SKM-1 treated with dmso at 0.1 percent for 144 hours (cell line): Measurements from ENCODE around the gene SPRY4.
"Not testable (repeated sequence)": the region's sequence is repeated elsewhere in the genome, so short reads cannot be mapped to it uniquely, and the experiment has no call there.

Experiments
- DNase-seq: peaks from one replicate; lab custom pipeline; 2025; ENCODE audit not compliant: unreplicated experiment; lab: John Stamatoyannopoulos, UW

SPRY4 gene

DNA sequence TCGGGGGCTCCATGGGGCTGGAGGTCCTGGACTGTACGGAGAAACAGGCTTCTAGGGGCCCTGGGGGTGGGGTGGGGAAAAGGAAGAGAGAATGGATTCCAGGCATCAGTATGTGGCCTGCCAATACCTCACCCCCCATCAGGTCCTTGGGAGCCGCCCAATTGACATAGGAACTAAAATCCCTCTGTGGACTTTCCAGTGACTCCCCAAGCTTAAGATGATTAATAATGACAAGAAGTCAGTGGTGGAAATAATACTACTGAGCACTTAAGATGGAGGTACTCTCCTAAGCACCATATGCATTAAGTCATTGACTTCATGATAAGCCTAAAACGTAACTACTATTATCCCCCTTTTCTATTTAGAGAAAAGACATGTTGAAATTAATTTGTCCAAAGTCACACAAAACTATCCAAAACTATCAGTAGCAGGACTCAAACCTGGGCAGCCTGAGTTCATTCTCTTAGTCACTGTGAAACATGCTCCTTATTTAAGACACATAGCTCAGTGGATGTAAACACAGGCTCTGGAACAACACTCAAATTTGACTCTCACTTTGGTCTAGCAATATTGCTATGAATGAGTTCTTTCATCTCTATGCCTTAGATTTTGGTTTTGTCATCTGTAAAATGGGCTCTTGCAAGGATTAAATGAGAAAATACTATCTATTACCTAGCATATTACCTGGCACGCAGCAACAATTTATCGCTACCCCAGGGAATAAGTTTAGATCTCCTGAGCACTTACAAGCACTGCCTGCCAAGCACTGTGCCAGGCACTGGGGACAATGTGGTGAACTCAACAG is 9.5 kb downstream of the SPRY4 start:
- no peak for DNase-seq

- no peak for DNase-seq
Observed at GRCh38 chr5:142314606-142315005, 10.2 kb downstream of the SPRY4 start.

DNA sequence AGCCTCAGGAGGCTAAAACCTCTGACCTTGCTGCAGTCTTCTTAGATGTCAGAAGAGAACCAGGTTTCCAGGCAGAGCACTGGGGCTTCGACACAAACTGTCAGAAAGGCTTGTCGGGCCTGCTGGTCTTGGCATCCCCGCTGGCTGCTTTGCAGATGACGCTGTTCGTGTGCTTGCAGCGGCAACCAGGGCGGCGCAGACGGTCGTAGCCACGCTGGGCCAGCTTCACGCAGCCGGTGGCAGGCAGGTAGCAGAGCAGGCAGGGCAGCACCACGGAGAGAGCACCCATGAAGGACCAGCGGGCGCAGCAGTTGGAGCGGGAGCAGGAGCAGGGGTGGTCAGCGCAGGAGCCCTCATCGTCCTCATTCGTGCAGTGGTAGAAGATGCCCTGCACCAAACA is 10.7 kb downstream of the SPRY4 start:
- DNase-seq: no peak

DNA sequence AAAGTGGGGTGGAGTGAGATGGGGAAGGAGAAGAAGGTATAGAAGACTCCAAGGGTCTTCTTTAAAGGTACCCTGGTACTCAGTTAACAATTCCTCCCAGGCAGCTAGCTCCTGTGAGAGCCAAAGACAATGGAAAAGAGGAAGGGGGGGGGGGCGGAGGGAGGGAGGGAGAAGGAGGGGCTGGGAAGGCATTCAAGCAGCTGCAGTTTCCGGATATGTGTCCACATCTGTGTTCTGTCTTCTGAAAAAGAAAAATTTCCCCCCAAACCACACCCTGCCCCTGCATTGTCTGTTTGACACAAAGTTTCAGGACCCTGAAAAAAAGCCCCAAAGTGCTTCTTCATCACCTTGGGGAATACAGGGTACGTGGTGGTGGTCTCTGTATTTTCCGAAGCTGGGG is 11.1 kb downstream of the SPRY4 start:
- no peak for DNase-seq

- no peak for DNase-seq
Observed at GRCh38 chr5:142313275-142313674, 11.5 kb downstream of the SPRY4 start.

DNA sequence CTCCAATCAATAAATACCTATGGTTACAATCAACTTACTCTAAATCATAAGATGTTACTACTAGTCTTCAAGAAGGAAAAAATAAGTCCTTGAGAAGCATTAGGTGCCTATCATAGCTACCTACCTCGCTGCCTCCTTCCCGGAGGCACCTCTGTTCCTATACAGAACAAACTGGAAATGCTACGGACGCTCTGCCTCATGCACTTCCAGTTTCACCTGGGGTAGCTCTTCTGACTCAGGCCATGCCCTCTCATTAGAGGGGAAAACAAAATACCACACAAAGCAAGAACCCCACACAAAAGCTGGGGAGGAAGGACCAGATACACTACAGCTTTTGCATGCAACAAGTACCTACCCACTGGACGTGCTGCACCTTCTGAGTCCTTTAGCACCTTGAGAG is 12.4 kb downstream of the SPRY4 start:
- no peak for DNase-seq

DNA sequence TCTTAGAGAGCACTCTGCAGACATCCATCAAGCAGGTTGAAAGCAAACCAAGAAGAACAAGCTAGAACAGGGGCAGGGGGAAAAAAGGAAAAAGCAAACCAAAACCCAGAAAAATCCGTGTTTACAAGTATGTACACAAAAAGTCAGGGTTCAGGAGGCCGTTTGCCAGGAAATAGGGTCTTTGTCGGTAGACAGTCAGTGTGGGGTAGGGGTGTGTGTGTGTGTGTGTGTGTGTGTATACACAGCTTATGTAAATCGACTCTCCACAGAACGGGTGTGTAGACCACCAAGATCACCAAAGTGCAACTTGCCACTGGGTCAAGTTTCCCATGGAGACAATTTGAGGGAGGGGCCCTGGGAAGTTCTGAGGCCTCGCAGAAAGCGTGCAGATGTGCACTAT is 13.1 kb downstream of the SPRY4 start:
- DNase-seq: no peak

GRCh38 chr5:142310803-142311202 is 14.0 kb downstream of the SPRY4 start:
- DNase-seq: no peak

DNA sequence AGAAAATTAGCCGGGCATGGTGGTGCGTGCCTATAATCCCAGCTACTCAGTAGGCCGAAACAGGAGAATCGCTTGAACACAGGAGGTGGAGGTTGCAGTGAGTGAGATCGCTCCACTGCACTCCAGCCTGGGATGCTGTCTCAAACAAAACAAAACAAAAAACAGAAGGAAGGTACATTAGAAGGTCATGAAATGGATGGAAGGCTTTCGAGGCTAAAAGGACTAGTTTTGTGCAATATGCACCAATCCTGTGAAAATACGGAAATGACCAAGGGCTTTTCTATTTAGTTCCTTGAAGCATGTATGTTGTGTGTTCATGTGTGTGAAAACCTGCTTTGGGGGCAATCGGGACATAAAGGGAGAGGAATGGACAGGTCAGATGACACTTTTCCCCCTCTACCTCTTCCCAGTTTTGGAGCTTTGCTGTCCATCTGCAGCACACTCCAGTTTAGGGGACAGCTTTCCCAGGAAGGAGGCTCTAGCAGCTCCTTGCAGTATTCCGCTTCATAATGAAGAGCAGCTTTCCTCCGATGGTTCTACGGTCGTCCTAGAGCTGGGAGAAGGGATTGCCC is 15.0 kb downstream of the SPRY4 start:
- DNase-seq: no peak

- DNase-seq: no peak
Observed at GRCh38 chr5:142308358-142308757, 16.5 kb downstream of the SPRY4 start.

GRCh38 chr5:142307146-142307890 is 17.5 kb downstream of the SPRY4 start:
- DNase-seq: no peak

DNA sequence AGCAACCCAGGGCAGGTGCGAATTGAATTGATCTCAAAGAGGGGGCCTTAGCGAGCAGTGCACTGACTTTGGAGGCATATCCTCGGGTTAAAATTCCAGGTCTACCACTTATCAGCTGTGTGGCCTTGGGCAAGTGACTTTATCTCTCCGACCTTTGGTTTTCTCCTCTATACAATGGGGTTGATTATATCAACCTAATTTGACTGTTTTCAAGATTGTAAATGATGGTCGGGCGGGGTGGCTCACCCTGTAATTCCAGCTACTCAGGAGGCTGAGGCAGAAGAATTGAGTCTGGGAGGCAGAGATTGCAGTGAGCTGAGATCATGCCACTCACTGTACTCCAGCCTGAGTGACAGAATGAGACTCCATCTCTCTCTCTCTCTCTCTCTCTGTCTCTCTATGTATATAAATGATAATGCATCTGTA is 18.7 kb downstream of the SPRY4 start:
- no peak for DNase-seq

- DNase-seq: no peak
Observed at GRCh38 chr5:142305211-142305610, 19.6 kb downstream of the SPRY4 start.

DNA sequence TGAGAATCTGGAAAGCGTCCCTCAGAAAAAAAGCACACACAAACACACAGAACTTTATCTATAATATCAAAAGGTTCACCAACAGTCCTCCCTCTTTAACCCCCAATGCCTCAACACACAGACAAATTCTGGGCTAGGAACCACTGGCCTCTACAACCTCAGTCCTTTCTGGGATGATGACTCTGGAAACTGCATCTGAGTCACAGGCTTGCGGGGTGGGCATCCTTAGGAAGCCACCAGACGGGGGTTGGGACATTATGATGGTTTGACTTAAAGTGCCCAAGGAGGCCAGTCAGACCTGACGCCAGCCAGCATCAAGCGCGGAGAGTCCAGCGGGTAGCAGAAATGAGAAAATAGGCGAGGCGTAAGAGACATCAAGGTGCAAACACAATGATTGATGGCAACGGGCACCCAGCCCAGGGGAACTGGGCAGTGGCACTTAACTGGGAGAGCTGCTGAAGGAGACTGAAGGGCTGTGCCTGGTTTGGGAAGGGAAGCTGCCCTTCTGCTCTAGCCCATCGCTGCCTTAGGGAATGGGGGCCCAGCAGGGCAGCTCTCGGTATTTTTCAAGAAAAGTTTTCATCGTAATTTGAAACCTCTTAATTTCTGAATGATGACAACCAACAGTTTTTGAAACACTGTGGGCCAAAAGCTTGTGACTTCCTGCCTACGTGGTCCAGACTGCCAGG is 20.7 kb downstream of the SPRY4 start:
- DNase-seq: no peak

DNA sequence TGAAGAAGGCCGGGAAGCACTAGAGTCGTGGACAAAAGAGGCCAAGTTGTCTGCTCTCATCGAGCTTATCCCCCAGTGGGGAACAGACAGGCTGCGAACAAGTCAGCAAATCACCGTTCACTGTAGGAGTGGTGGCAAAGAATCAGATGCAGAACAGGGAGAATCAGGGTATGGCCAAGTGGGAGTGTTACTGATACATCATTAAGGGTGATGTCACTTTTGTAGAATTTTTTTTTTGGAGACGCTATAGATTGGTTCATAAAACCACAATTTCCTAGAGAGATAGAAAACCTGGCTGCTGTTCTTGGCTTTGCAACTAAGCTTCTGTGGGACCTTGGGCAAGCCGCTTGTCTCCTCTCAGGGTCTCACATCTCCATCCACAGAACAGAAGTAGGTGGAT is 21.3 kb downstream of the SPRY4 start:
- DNase-seq: no peak

GRCh38 chr5:142301540-142301939 is 23.3 kb downstream of the SPRY4 start:
- DNase-seq: no peak

DNA sequence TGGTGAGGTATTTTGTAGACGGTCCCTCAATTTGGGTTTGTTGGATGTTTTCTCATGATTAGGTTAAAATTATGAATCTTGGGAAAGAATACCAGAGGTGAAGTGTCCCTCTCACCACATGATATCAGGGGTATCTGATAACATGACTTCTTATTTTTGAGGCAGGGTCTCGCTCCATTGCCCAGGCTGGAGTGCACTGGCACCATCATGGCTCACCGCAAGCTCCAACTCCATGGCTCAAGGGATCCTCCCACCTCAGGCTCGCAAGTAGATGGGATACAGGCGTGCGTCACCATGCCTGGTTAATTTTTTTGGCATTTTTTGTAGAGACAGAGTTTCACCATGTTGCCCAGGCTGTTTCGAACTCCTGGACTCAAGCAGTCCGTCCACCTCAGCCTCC is 24.1 kb downstream of the SPRY4 start:
- no peak for DNase-seq

GRCh38 chr5:142298789-142299188 is 26.0 kb downstream of the SPRY4 start:
- DNase-seq: no peak

GRCh38 chr5:142297786-142298185 is 27.0 kb downstream of the SPRY4 start:
- DNase-seq: not testable (repeated sequence)

GRCh38 chr5:142296914-142297417 is 27.9 kb downstream of the SPRY4 start:
- DNase-seq: no peak
